Panc1 (cell line): ENCODE measurements around the gene TTC16.

Experiments used
- CTCF ChIP-seq: fragments of 450-650 bp; IDR thresholded peaks from 2 replicates; pipeline ENCODE4 v1.5.1; 2017; ENCODE audit warnings: mild to moderate bottlenecking
- POLR2AphosphoS5 ChIP-seq: IDR thresholded peaks from 2 replicates; pipeline ENCODE4 v1.6.1; 2012; ENCODE audit warnings: mild to moderate bottlenecking, low read depth, low read length, moderate library complexity

DNA sequence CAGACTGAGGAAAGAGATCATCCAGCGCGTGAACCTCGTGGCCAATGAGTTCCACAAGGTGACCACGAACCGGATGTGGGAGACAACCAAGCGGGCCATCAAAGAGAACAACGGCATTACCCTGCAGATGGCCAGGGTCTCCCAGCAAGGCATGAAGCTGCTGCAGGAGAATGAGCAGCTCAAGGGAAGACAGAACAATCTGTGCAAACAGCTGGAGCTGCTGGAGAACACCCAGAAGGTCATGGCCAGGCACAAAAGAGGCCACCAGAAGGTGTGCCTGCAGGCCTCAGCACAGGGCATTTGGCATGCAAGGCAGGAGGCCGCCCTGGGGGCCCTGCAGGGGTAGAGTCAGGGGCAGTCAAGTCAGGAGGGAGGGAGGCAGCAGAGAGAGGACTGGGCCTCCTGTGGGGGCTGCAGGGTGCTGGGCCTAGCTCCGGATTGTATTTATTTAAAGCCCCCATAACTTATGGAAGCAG lies 4.6 kb upstream of the TTC16 start:
- TF ChIP-seq CTCF: no peak
- TF ChIP-seq POLR2AphosphoS5: no peak
